GM19438 (cell line): ENCODE results near the gene EPB41L5.
"Not testable (repeated sequence)": the region's sequence is repeated elsewhere in the genome, so short reads cannot be mapped to it uniquely, and the experiment has no call there.

Experiments
- ATAC-seq: cut with Tn5 transposase; IDR thresholded peaks from one replicate; pipeline ENCODE4 v1.9.1; 2021; ENCODE audit warnings: low read depth; ENCODE audit not compliant: unreplicated experiment

EPB41L5 gene

DNA sequence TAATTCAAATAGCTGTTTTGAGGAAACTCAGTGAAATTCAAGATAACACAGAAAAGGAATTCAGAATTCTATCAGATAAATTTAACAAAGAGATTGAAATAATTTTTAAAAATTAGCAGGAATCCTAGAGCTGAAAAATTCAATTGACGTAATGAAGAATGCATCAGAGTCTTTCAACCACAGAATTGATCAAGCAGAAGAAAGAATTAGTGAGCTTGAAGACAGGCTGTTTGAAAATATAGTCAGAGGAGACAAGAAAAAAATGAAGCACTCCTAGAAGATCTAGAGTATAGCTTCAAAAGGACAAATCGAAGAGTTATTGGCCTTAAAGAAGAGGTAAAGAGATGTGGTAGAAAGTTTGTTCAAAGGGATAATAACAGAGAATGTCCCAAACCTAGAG, 122.1 kb downstream of the EPB41L5 start:
- not testable (repeated sequence) for ATAC-seq

DNA sequence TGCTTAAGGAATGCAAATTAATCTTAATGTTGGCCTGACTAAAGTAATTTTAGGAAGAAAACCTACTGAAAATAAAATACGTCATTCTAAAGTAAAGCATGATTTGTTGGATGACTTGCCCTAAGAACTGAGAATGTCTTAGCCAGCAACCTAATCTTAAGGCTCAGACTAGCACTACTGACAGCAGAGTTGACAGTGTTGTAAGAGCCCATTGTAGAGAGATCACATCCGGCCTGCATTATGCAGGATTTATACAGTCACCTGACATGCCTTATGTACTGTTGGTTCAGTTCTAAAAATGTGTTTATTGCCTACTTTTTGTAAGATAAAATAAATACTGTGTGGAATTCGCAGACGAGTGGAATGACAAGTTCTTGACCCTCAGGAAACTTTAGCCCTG, 128.0 kb downstream of the EPB41L5 start:
- no peak for ATAC-seq

DNA sequence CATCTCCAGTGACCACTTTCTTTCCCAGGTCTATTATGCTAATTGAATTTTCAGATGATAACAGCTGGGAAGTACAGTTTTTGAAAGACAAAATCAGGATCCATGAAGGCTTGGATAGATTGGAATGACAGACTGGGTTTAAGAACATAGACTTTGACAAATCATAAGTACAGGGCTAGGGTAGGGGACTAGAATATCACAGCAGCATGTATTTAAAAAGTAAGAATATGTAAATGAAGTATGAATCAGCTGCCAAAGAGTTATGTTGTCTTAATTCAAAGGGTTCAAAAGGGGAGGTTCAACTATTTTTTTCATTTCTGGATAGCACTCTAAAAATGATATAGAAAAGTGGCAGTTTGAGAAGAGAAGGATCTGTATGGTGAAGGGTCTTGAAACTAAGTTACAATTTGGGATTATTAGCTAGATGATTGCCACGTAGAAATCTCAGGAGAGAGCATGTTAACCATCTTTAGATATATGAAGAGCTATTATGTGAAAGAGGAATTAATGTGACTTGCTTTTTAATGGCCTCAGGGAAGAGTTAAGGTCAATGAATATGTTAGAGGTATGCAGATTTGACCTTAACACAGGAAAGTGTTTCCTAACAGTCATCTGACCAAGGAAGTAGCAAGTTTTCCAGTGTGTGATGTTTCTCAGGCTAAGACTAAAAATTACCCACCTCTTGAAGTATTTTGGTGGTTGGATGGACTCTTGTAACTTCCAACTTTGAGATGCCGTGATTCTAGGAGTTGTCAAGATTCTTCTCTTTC, 128.6 kb downstream of the EPB41L5 start:
- no peak for ATAC-seq

DNA sequence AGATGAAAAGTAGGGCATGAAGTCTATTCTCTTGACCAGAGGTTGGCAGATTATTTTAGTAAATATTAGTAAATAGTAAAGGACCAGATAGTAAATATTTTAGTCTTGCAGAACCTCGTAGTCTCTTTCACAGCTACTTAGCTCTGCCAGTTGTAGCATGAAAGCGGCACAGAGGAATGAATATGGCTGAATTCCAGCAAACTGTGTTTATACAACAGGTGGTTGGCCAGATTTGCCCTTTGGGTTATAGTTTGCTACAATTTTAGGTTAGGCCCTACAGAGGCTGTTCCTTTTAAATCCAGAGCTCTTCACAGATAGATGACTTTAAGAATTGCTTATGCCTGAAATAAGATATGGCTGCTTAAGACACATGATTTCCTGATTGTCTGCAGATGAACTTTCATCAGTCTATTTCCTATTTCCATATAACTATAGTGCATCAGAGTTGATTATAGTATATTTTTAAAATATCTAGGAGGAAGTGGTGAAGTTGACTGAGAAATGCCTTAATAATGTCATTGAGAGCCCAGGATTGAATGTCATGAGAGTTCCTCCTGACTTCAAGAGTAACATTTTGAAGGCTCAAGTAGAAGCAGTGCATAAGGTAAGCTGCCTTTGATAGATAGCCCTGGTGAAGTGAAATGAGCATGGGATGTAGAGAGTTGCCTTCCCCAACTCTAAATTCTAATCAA, 129.8 kb downstream of the EPB41L5 start:
- ATAC-seq, result no peak

DNA sequence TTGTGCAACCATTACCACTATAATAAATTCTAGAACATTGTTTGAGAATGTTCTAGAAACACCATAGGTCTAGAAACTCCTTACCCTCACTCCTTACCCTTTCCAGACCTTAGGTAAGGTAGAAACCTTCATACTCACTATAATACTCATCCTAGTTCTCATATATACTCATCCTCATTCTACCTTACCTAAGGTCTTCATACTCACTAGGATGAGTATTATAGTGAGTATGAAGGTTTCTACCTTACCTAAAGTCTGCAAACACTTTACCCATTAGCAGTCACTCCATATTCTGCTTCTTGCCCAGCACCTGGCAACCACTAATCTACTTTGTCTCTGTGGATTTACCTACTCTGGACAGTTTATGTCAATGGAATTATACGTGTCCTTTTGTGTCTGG, 135.4 kb downstream of the EPB41L5 start:
- ATAC-seq, result no peak

DNA sequence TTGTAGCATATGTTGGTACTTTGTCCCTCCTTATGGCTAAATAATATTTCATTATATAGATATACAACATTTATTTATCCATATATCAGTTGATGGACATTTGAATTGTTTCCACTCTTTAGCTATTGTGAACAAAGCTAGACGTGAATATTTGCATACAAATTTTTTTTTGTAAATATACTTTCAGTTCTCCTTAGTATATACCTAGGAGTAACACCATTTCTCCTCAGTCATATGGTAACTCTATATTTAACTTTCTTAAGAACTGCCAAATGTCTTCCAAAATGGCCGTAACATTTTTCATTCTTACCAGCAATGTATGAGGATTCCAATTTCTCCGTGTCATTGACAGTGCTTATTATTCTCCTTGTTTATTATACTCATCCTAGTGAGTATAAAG, 135.8 kb downstream of the EPB41L5 start:
- no peak for ATAC-seq

DNA sequence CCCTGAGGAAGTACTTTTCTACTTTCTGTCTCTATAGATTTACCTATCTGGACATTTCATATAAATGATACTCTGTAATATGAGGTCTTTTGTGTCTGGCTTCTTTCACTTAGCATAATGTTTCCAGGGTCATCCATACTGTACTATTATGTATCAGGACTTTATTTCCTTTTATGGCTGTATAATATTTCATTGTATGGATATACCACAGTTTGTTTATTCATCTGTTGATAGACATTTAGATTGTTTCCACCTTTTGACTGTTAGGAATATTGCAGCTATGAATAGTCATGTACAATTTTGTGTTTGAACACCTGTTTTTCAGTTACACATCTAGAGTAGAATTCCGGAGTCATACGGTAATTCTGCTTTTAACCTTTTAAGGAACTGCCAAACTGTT, 136.5 kb downstream of the EPB41L5 start:
- no peak for ATAC-seq

DNA sequence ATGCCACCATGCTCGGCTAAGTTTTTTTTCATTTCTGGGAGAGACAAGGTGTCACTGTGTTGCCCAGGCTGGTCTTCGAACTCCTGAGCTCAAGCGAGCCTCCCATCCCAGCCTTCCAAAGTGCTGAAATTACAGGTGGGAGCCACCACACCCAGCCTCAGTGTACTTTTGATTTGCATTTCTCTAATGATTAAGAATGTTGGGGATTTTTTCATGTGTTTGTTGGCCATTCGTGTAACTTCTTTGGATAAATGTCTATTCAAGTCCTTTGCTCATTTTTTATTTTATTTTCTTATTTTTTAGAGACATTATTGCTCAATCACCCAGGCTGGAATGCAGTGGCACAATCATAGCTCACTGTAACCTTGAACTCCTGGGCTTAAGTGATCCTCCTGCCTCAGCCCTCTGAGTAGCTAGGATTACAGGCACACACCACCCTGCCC, 137.2 kb downstream of the EPB41L5 start:
- ATAC-seq, result no peak

DNA sequence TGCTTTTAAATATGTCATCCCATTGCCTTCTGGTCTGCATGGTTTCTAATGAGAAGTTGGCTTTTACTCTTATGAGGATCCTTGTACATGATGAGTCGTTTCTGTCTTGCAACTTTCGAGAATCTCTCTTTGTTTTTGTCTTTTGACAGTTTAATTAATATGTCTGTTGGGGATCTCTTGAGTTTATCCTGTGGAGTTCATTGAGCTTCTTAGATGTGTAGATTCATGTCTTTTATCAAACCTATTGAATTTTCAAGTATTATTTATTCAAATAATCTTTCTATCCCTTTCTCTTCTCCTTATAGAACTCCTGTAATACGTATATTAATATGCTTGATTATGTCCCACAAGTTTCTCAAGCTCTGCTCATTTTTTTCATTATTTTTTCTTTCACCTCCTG, 142.4 kb downstream of the EPB41L5 start:
- no peak for ATAC-seq

DNA sequence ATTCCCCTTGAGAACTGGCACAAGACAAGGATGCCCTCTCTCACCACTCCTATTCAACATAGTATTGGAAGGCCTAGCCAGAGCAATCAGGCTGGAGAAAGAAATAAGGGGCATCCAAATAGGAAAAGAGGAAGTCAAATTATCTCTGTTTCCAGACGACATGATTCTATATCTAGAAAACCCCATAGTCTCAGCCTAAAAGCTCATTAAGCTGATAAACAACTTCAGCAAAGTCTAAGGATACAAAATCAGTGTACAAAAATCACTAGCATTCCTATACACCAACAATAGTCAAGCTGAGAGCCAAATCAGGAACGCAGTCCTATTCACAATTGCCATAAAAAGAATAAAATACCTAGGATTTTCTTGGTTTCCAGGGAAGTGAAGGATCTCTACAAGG, 145.8 kb downstream of the EPB41L5 start:
- ATAC-seq, result not testable (repeated sequence)

DNA sequence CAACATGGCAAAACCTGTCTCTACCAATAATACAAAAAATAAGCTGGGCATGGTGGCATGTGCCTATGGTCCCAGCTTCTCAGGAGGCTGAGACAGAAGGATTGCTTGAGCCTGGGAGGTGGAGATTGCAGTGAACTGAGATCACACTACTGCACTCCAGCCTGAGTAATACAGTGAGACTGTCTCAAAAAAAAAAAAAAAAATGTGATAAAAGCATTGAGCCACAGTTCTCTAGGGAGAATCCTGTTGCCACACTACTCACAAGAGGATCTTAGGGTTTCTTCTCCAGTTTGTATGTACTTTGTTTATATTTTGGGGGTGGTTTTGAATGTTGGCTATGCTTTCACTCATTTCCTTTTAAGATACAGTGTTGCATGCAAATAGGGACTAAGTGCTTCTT, 148.3 kb downstream of the EPB41L5 start:
- no peak for ATAC-seq

DNA sequence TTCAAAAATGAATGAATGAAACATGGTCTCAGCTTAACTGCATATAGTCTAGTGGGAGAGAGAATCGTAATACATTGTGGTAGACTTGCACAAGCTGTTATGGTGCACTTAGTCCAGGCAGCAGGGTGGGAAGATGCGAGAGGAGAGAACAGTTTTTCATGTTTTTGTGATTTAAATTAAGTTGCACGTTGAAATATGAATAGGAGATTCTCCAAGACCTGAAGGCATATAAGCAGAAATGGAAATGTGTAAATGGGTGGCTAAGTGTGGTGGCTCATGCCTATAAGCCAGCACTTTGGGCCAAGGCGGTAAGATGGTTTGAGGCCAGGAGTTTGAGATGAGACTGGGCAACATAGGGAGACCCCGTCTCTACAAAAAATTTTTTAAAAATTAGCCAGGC, 149.8 kb downstream of the EPB41L5 start:
- ATAC-seq, result no peak

DNA sequence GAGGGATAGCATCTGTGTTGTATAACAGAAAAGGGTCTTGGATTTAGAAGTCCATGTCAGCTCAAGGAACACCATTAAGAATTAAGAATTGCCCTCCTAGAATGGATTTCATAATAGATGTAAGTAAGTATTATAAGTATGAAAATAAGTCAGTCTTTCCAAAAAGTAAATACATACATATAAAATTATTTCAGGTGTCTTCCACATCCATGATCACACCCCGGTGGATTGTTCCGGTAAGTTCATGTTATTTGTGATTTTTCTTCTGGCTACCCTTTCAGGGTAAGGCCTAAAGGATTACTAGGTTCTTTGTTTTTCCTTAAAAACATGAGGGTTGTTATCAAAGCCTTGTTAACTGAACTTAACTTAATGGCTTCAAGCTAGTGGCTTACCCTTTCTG, 154.4 kb downstream of the EPB41L5 start:
- no peak for ATAC-seq

DNA sequence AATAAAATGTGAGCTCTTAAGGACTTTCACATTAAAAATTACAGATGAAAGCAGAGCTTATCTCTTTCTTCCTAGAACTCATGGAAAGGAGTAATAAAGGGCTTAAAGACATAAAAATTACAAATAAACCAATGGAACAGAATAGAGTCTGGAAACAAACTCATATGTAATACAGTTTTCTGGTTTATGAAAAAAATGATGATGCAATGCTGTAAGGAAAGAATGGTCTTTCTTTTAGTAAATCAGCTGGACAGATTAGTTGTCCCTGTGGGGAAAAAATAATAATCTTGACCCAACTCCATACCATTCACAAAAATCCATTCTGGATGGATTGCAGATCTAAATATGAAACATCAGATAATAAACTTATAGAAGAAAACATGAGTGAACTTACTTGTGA, 156.1 kb downstream of the EPB41L5 start:
- ATAC-seq, result no peak

DNA sequence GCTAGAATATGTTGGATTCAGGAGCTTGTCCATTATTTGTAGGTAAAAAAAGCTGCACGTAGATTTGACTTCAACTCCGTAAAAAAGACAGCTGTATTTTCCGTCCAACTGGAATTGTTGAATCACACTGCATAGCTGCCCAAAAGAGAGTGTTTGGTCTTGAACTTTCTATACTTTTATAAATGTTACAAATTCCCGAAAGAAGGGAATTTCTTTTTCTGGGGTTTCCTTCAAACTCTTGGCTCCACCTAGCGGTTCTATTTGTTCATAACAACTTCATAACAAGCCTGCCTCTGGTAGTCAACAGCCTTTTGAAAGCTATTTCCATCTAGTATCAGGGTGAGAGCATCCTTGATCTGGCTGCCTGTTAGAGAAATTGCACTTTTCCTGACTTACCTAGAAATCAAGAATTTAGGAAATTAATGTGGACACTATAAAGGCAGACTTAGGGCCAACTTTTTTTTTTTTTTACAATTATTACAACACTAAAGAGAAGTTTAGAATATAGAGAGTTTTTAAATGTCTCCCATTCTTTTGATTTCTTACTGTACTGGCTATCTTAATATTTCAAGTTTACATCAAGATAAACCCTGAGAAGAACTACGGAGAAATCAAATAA, 162.2 kb downstream of the EPB41L5 start:
- no peak for ATAC-seq

DNA sequence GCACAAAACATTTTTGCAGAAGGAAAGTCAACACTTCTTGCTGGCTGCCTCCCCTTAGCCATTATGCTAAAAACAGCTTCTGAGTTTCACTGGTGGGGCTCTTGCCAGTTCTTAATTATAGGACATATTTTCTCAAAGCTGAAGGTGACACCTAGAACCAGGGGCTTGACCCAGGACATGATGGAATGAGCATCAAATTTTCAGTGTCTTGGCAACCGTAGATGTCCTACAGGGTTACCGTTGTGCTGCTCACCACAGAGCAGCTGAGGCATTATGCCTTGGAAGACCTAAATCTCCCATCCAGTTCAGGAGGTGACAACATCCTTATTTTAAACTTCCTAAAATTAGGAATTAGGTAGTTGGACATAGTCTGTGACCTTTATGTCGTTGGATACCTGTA, 163.6 kb downstream of the EPB41L5 start:
- ATAC-seq, result no peak

DNA sequence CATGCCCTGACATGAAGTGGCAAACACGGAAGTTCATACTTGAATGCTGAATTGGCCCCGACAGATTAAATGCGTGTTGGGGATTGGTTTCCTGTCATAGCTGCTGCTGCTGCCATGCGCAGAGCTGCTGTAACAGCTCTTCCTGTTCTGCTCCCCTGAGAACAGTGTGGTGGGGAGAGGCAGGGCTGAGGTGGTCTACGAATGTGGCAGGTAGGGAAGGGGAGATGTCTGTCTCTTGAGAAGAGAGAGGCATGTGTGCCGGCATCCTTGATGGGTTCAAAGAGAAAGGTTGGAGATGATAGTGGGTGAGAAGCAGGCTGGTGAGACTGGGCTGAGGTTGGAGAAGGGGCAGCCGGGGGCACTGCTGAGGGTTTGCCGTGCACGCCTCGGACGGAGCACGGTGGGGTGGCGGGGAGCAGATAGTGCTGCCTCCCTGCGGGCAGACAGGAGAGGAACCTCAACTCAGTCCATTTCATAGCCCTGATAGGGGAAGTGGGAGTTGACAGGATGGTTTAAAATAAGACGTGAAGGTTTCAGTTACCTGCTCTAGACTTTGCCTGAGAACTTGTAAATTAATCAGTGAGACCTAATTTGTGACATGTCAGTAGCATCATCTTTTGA, 164.2 kb downstream of the EPB41L5 start:
- peak; percentile 95 for ATAC-seq

DNA sequence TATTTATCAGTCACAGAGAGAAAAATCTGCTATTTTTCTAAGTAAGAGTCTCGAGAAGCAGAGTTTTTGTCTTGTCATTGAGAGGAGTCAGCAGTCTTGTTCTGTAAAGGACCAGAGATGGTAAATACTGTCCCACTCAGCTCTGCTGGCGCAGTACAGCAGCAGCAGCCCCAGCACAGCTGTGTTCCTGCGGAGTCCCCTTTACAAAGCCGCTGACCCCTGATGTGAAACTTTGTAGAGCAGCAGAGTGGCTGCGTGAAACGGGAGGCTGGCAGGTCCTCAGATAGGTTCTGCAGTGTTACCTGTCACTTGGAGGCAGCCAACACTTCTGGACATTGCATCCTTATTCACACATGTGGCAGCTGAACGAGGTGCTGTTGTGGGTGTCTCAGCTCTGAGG, 165.1 kb downstream of the EPB41L5 start:
- no peak for ATAC-seq

DNA sequence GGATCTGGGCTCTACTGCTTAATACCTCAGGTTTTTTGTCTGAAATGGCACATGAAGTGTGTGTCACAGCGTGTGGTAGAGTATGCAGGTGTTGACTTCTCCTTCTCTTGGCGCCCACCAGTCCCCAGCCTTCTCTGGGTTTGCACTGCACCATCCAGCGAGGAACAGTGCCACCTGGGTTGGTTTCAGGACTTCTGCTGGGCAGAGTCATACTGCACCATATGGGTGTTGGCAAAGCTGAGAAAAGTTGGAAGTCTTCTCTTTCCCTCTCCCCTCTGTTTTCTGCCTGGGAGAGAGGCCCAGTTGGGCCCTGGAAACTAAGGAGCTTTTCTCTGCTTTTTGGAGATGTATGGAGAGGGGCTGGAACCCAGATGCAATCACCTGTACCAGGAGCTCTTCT, 166.5 kb downstream of the EPB41L5 start:
- ATAC-seq, result no peak

DNA sequence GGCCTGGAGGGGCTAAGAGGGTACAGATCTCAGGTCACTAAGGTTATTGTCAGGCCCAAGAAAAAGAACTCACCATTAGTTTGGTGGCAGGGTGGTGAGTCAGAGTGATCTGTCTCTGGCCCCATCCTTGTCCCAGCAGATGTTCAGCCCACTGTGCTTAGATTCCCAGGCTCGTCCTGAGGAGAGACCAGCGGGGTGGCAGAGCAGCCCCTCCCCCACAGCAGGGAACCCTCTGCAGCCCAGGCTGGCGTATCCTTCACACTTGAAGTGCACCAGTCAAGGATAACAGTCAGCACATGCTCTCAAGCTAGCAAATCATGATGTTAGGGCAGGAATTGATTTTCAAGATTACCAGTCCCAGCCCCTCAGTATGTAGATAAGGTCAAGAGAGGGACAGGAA, 167.2 kb downstream of the EPB41L5 start:
- ATAC-seq, result no peak

DNA sequence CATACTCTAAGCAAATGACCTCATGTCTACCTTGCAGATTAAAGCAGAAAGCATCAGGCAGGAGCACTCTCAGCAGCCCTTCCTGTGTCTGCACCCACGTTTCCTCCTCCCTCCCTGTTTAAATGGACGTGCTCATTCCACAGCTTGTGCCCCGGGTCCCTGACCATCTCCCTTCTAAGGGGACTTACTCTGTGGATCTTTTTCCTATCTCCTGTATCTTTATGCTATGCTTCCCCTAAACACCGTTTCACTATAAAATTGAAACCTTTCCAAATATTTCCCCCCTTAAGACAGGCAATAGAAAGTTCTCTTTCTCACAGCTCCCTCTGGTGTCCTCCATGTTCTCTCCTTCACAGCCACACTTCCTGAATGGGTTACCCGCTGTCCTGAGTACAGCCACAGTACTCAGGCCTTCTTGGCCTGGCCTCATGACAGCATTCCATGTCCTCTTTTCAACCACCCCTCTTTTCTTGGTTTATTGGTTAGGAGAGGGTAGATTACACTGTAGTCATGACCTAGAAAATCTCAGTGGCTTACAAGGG, 169.2 kb downstream of the EPB41L5 start:
- ATAC-seq, result no peak
